C4-2B (cell line): ENCODE results near the gene CD68.

Experiments
- ZFX ChIP-seq: fragments of 450-650 bp; IDR thresholded peaks from 2 replicates; pipeline ENCODE4 v1.6.1; 2017
- TF ChIP-seq, protein P1 (sequence below): fragments of 450-650 bp; conservative IDR thresholded peaks from 2 replicates; pipeline ENCODE4 v1.5.1; 2017; ENCODE audit warnings: mild to moderate bottlenecking

DNA sequence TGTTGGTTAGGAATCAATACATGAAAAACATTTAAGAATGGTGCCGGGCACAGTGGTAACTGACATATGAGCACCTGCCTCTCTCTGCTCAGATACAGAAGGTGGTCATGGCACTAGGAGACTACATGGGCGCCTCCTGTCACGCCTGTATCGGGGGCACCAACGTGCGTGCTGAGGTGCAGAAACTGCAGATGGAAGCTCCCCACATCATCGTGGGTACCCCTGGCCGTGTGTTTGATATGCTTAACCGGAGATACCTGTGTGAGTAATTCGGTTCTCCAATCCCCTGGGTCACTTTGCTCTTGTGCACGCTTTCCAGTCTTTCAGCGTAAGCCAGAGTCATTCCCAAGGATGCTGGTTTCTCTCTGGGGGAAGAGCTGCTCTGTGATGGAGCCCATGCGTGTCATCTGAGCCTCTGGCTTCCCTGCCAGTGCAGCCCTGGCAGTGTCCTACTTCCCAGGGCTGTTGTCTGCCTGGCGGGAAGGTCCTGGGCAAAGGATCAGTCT is 3.0 kb upstream of the CD68 start:
- TF ChIP-seq, protein P1, sequence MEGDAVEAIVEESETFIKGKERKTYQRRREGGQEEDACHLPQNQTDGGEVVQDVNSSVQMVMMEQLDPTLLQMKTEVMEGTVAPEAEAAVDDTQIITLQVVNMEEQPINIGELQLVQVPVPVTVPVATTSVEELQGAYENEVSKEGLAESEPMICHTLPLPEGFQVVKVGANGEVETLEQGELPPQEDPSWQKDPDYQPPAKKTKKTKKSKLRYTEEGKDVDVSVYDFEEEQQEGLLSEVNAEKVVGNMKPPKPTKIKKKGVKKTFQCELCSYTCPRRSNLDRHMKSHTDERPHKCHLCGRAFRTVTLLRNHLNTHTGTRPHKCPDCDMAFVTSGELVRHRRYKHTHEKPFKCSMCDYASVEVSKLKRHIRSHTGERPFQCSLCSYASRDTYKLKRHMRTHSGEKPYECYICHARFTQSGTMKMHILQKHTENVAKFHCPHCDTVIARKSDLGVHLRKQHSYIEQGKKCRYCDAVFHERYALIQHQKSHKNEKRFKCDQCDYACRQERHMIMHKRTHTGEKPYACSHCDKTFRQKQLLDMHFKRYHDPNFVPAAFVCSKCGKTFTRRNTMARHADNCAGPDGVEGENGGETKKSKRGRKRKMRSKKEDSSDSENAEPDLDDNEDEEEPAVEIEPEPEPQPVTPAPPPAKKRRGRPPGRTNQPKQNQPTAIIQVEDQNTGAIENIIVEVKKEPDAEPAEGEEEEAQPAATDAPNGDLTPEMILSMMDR: no peak
- TF ChIP-seq ZFX: no peak
